K562 (cell line): ENCODE measurements around the gene TNPO2. TPM values are rescaled to one million over a fixed set of nuclear protein-coding genes. Genes with fewer than 3 reads are reported as not detected.
"Not testable (repeated sequence)": the region's sequence is repeated elsewhere in the genome, so short reads cannot be mapped to it uniquely, and the experiment has no call there.

Source experiments
- ATAC-seq: fragments of 200-7000 bp; cut with Tn5 transposase; 3 replicates; pipeline ENCODE4 v1.9.1; 2020; ENCODE audit warnings: moderate library complexity
- BruUV-seq: library from RNA; stranded (reverse); fragments of 400-500 nt; replicated peaks from 2 replicates; lab custom pipeline; 2021; lab: Mats Ljungman, UMichigan
- CTCF ChIA-PET: fragments of 300-600 bp; formaldehyde crosslinking; extraction: SDS; loops from one replicate; lab custom pipeline; 2021; ENCODE audit warnings: low intra/inter-chr PET ratio; lab: Yijun Ruan, JAX
- POLR2A ChIA-PET: fragments of 300-600, 350-650 bp; sonication (Branson Sonifier 250); formaldehyde crosslinking; extraction: SDS; loops from one replicate; lab custom pipeline; 2021; ENCODE audit warnings: antibody characterized with exemption, inconsistent platforms; lab: Yijun Ruan, JAX
- DNase-seq, 4 experiments: peaks; one replicate each; pipeline versions ENCODE4 v3.0.0 to v3.0.0-alpha.2; 2011 to 2018; ENCODE audit warnings: low spot score in 3 of 4, mixed read lengths in 3 of 4; ENCODE audit errors: extremely low read depth in 1 of 4
- FAIRE-seq: peaks from 2 replicates; lab custom pipeline; 2011; peaks lifted over from hg19 to GRCh38; lab: Jason Lieb, UNC
- H2AFZ ChIP-seq: 2 replicates; pipeline ENCODE4 v1.6.0; 2011; ENCODE audit warnings: low read depth, low read length, control low read depth, inconsistent platforms
- H3K27ac ChIP-seq: fragments of 200-600 bp; 3 replicates; pipeline ENCODE4 v1.8.0; 2011; ENCODE audit warnings: low read depth, mild to moderate bottlenecking, control low read depth, inconsistent platforms, low read length, moderate library complexity, mixed read lengths; ENCODE audit errors: extremely low read depth
- H3K27me3 ChIP-seq, 2 experiments: fragments of 300-600 bp in 1 of 2; 2 replicates in 1 of 2; 3 replicates in 1 of 2; pipeline versions ENCODE4 v1.6.0 to v1.8.0; 2011; ENCODE audit warnings: inconsistent platforms in 2 of 2, low read length in 2 of 2, mild to moderate bottlenecking in 1 of 2, mixed read lengths in 1 of 2, moderate library complexity in 1 of 2; ENCODE audit not compliant: control insufficient read depth in 2 of 2, insufficient read depth in 2 of 2
- H3K36me3 ChIP-seq: fragments of 300-600 bp; 3 replicates; pipeline ENCODE4 v1.8.0; 2011; ENCODE audit warnings: mild to moderate bottlenecking, low read length, inconsistent platforms; ENCODE audit not compliant: control insufficient read depth, insufficient read depth
- H3K4me1 ChIP-seq, 2 experiments: fragments of 200-600 bp in 1 of 2; replicated peaks in 1 of 2; 2 replicates in 1 of 2; 3 replicates in 1 of 2; pipeline versions ENCODE4 v1.5.1 to v1.8.0; 2011; ENCODE audit warnings: inconsistent platforms in 2 of 2, low read length in 2 of 2, mild to moderate bottlenecking in 1 of 2, mixed read lengths in 1 of 2, moderate library complexity in 1 of 2; ENCODE audit not compliant: control insufficient read depth in 2 of 2, insufficient read depth in 2 of 2
- H3K4me2 ChIP-seq: 2 replicates; pipeline ENCODE4 v1.6.1; 2011; ENCODE audit warnings: low read length, control low read depth, inconsistent platforms, mixed read lengths; ENCODE audit not compliant: insufficient read depth
- H3K4me3 ChIP-seq: fragments of 200-600 bp; sonication (generic), shearing (Covaris generic); 2 replicates; pipeline ENCODE4 v1.5.1; 2016; ENCODE audit warnings: control low read depth, inconsistent platforms
- H3K79me2 ChIP-seq: fragments of 200-600 bp; 3 replicates; pipeline ENCODE4 v1.8.0; 2011; ENCODE audit warnings: low read length, inconsistent platforms; ENCODE audit not compliant: control insufficient read depth, insufficient read depth
- H3K9ac ChIP-seq, 2 experiments: 2 replicates each; pipeline versions ENCODE4 v1.6.0 to v1.6.1; 2011; ENCODE audit warnings: low read depth in 2 of 2, low read length in 2 of 2, control low read depth in 1 of 2, inconsistent platforms in 1 of 2, mild to moderate bottlenecking in 1 of 2, mixed read lengths in 1 of 2; ENCODE audit not compliant: insufficient read depth in 1 of 2
- H3K9me1 ChIP-seq: one replicate; pipeline ENCODE4 v1.6.0; 2011; ENCODE audit warnings: inconsistent platforms, mild to moderate bottlenecking, low read length, moderate library complexity; ENCODE audit not compliant: control insufficient read depth, insufficient read depth
- H3K9me3 ChIP-seq: replicated peaks from 2 replicates; pipeline ENCODE4 v1.5.1; 2011; ENCODE audit warnings: low read depth, low read length, inconsistent platforms; ENCODE audit not compliant: control insufficient read depth, insufficient read depth
- H4K20me1 ChIP-seq: replicated peaks from 2 replicates; pipeline ENCODE4 v1.6.1; 2011; ENCODE audit warnings: low read length, inconsistent platforms, mixed read lengths; ENCODE audit not compliant: control insufficient read depth, insufficient read depth
- DACH1 ChIP-seq: fragments of 450-650 bp; IDR thresholded peaks from 2 replicates; pipeline ENCODE4 v1.6.1; 2018; ENCODE audit not compliant: partially characterized antibody
- ETV1 ChIP-seq: fragments of 450-650 bp; conservative IDR thresholded peaks from 2 replicates; pipeline ENCODE4 v1.6.1; 2016; ENCODE audit warnings: missing genetic modification characterization, control low read depth, low read depth, missing compliant biosample characterization
- GABPA ChIP-seq: fragments of 200-800 bp; sonication (Bioruptor generic); conservative IDR thresholded peaks from 2 replicates; pipeline ENCODE4 v1.6.1; 2016; ENCODE audit warnings: low read depth, missing genetic modification characterization, missing compliant biosample characterization
- HDAC1 ChIP-seq, 2 experiments: fragments of 450-650 bp; IDR thresholded peaks; 2 replicates each; pipeline ENCODE4 v1.6.1; 2016 to 2017; ENCODE audit warnings: inconsistent platforms in 1 of 2, mild to moderate bottlenecking in 1 of 2, moderate library complexity in 1 of 2
- KDM1A ChIP-seq, 2 experiments: fragments of 450-650 bp; IDR thresholded peaks; 2 replicates each; pipeline ENCODE4 v1.6.1; 2016; ENCODE audit warnings: mild to moderate bottlenecking in 2 of 2
- L3MBTL2 ChIP-seq: fragments of 450-650 bp; IDR thresholded peaks from 2 replicates; pipeline ENCODE4 v1.6.1; 2016; ENCODE audit warnings: mild to moderate bottlenecking, moderate library complexity
- RCOR1 ChIP-seq, 2 experiments: IDR thresholded peaks; 2 replicates each; pipeline ENCODE4 v1.6.1; 2012; ENCODE audit warnings: low read depth in 2 of 2, low read length in 2 of 2, borderline replicate concordance in 1 of 2, improper control_type of control experiment in 1 of 2
- TFE3 ChIP-seq: fragments of 450-650 bp; formaldehyde crosslinking; IDR thresholded peaks from 2 replicates; pipeline ENCODE4 v1.4.0; 2020; ENCODE audit warnings: mild to moderate bottlenecking, mixed read lengths
- ZKSCAN8 ChIP-seq: fragments of 200-800 bp; sonication (Bioruptor generic); IDR thresholded peaks from 2 replicates; pipeline ENCODE4 v1.6.1; 2016; ENCODE audit warnings: missing genetic modification characterization, missing compliant biosample characterization
- ZNF121 ChIP-seq: sonication (generic); formaldehyde crosslinking; conservative IDR thresholded peaks from 2 replicates; pipeline ENCODE4 v1.8.0; 2022; ENCODE audit warnings: missing genetic modification reagents
- WGBS: fragments of 100-300 bp; shearing (Covaris generic); methylation state at CpG from one replicate; pipeline ENCODE4 v1.1.6; 2016; ENCODE audit warnings: low coverage, mixed read lengths; ENCODE audit not compliant: insufficient coverage; ENCODE audit errors: missing lambda C conversion rate; 5-methylcytosine and 5-hydroxymethylcytosine counted together
- in situ Hi-C: fragments of 300-500 bp; cut with MboI; formaldehyde crosslinking; loops from 4 replicates; pipeline ENCODE4 v1.15.0; 2018; ENCODE audit warnings: inconsistent platforms, mixed read lengths
- intact Hi-C: fragments of 100-400 bp; cut with micrococcal nuclease; formaldehyde crosslinking; loops from 2 replicates; pipeline ENCODE4 v1.14.2; 2022
- polyA plus RNA-seq, 8 experiments: library from polyadenylated mRNA; depleted of rRNA in 4 of 8; stranded (reverse) in 5 of 8; unstranded in 3 of 8; fragments of >200 nt; fragmentation: Nextera tagmentation in 2 of 8; fragmentation: Illumina TruSeq in 1 of 8; extraction: Ambion mirVana in 2 of 8; extraction: Trizol in 1 of 8; gene quantifications; 2 replicates each; pipeline versions ENCODE4 v1.2.1 to v1.2.3, GENCODE V29; 2011 to 2014; ENCODE audit warnings: inconsistent platforms in 1 of 8, missing spikeins in 1 of 8
- total RNA-seq, 7 experiments: library from RNA; depleted of rRNA in 6 of 7; stranded (reverse); fragments of >200 nt in 6 of 7; fragmentation: Illumina TruSeq in 2 of 7; extraction: Trizol in 2 of 7; gene quantifications; 2 replicates each; pipeline versions ENCODE4 v1.2.1 to v1.2.3, GENCODE V29; 2011 to 2021; ENCODE audit warnings: low replicate concordance in 1 of 7

Gene TNPO2
- total and polyA plus RNA-seq, 9 of the 15 experiments (the other 6 are each of a cell fraction or from before 2014, with no cell fraction given) = 6.0 to 126 (median 53.8) TPM

DNA sequence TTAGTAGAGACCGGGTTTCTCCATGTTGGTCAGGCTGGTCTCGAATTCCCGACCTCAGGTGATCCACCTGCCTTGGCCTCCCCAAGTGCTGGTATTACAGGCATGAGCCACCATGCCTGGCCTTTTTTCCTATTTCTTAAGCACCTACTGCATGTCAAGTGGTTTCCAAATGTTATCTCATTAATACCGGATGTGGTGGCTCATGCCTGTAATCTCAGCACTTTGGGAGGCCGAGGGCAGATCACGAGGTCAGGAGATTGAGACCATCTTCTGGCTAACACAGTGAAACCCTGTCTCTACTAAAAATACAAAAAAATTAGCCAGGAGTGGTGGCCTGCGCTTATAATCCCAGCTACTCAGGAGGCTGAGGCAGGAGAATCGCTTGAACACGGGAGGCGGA is 1.9 kb upstream of the TNPO2 start:
- H3K9ac ChIP-seq, H2AFZ ChIP-seq, intact Hi-C loops, POLR2A ChIA-PET, H3K9me3 ChIP-seq, BruUV-seq, H3K27ac ChIP-seq, H3K4me3 ChIP-seq, H3K4me2 ChIP-seq, H3K27me3 ChIP-seq, CTCF ChIA-PET, in situ Hi-C loops, FAIRE-seq, H3K9me1 ChIP-seq, ATAC-seq: not testable (repeated sequence)
- Histone ChIP-seq H3K79me2 (peaks cover 42% of the 10 kb centered on the region), H3K4me1 (peaks cover 5 to 29% of the 10 kb centered on the region in 2 experiments; a peak in 3 of 5 replicates), H3K36me3 (peaks cover 32% of the 10 kb centered on the region), H4K20me1 (peaks cover 11% of the 10 kb centered on the region; the same call in 1 of the 2 replicates)
- TF ChIP-seq ZKSCAN8 = peak; percentile 35; the same call in 1 of the 2 replicates
- TF ChIP-seq KDM1A (IDR thresholded peaks at IDR 0.05) = peak; percentile 85 to 91
- peak; percentile 52 for TF ChIP-seq TFE3
- TF ChIP-seq L3MBTL2 = peak; percentile 35; the same call in 1 of the 2 replicates
- peak; percentile 63 for TF ChIP-seq GABPA (tag)
- TF ChIP-seq HDAC1 (IDR thresholded peaks at IDR 0.05) = peak in 1 of 2 experiments; percentile 48; a peak in 1 of 4 replicates
- peak; percentile 8 for TF ChIP-seq DACH1
- peak; percentile 73 for TF ChIP-seq ETV1 (tag)
- TF ChIP-seq RCOR1 (IDR thresholded peaks at IDR 0.05; ENCODE audit: borderline replicate concordance in 1 of 2, low read depth in 2 of 2, low read length in 2 of 2) = peak in 1 of 2 experiments; percentile 85; a peak in 2 of 4 replicates
- peak; percentile 30; the same call in 1 of the 2 replicates for TF ChIP-seq ZNF121 (CRISPR knock-in tag)
- DNase-seq = peak in 1 of 4 experiments; percentile 30
- 62% methylated on average over 10 of the region's 10 CpGs for WGBS
